Mammary epithelial cell (primary cell): ENCODE measurements around the gene RGS19.

Experiments used
- EZH2 ChIP-seq: IDR thresholded peaks from 2 replicates; pipeline ENCODE4 v1.6.1; 2012; ENCODE audit warnings: low read length, inconsistent platforms, borderline replicate concordance
- TF ChIP-seq, protein P1 (sequence below), 2 donors: IDR thresholded peaks in 1 of 2; conservative IDR thresholded peaks in 1 of 2; 2 replicates each; pipeline ENCODE4 v1.5.1; 2011 to 2012; ENCODE audit warnings: inconsistent platforms in 2 of 2, low read length in 2 of 2, mild to moderate bottlenecking in 2 of 2, control low read depth in 1 of 2, low read depth in 1 of 2; ENCODE audit not compliant: insufficient read depth in 1 of 2; ENCODE audit errors: extremely low read depth in 1 of 2

DNA sequence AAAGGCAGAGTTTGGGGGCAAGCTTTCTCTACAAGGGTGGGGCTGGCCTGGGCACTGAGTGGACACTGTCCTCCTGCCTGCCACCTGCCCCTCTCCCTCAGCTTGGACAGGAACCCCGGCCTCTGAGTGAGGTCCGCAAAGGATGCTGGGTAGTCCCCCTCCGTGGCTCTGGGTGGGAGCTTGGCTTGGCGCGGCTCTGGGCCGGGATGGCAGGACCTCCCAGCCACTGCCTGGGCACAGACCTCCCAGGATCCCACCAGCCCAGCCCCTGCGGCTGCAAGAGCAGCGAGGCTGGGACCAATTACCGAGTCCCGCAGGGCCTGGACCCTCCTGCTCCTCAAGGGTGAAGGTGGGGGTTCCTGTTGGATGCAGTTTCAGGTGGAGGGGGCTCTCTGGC, 27.0 kb downstream of the RGS19 start:
- TF ChIP-seq, protein P1, sequence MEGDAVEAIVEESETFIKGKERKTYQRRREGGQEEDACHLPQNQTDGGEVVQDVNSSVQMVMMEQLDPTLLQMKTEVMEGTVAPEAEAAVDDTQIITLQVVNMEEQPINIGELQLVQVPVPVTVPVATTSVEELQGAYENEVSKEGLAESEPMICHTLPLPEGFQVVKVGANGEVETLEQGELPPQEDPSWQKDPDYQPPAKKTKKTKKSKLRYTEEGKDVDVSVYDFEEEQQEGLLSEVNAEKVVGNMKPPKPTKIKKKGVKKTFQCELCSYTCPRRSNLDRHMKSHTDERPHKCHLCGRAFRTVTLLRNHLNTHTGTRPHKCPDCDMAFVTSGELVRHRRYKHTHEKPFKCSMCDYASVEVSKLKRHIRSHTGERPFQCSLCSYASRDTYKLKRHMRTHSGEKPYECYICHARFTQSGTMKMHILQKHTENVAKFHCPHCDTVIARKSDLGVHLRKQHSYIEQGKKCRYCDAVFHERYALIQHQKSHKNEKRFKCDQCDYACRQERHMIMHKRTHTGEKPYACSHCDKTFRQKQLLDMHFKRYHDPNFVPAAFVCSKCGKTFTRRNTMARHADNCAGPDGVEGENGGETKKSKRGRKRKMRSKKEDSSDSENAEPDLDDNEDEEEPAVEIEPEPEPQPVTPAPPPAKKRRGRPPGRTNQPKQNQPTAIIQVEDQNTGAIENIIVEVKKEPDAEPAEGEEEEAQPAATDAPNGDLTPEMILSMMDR (conservative IDR thresholded peaks at IDR 0.05 in 1 of 2, IDR thresholded peaks at IDR 0.05 in 1 of 2; ENCODE audit: extremely low read depth in 1 of 2, insufficient read depth in 1 of 2, low read depth in 1 of 2, low read length in 2 of 2): no peak
- no peak for TF ChIP-seq EZH2
